ENCODE data around the gene PREP.

DNA sequence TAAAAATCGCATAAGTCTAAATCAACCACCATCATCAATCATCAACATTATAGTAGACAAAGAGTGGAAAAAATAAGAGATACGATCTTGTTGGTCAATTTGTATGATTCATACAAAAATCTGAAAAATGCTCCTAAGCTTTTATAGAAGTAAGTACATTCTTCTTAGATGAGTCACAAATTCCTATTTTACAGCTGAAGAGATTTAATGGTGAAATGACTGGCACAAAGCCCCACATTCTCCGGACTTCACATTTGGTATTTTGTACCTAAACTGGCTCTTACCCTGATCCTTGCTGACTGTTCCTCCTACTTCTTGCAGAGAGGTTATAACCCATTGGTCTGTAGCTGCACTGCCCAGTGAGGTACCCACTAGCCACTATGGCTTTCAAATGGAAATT, 29.9 kb upstream of the PREP start:
- TF ChIP-seq, protein P1, sequence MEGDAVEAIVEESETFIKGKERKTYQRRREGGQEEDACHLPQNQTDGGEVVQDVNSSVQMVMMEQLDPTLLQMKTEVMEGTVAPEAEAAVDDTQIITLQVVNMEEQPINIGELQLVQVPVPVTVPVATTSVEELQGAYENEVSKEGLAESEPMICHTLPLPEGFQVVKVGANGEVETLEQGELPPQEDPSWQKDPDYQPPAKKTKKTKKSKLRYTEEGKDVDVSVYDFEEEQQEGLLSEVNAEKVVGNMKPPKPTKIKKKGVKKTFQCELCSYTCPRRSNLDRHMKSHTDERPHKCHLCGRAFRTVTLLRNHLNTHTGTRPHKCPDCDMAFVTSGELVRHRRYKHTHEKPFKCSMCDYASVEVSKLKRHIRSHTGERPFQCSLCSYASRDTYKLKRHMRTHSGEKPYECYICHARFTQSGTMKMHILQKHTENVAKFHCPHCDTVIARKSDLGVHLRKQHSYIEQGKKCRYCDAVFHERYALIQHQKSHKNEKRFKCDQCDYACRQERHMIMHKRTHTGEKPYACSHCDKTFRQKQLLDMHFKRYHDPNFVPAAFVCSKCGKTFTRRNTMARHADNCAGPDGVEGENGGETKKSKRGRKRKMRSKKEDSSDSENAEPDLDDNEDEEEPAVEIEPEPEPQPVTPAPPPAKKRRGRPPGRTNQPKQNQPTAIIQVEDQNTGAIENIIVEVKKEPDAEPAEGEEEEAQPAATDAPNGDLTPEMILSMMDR (IDR thresholded peaks at IDR 0.05; ENCODE audit: poor library complexity), result no peak
- no peak for TF ChIP-seq EZH2phosphoT487 (IDR thresholded peaks at IDR 0.05; ENCODE audit: low read depth, severe bottlenecking, unreplicated experiment)
